Spinal cord (tissue), 10 donors: ENCODE data around the gene HGFAC. TPM values are rescaled to one million over a fixed set of nuclear protein-coding genes. Genes with fewer than 3 reads are reported as not detected.

Experiments used
- DNase-seq, 6 donors: peaks; one replicate each; pipeline versions ENCODE4 v3.0.0 to v3.0.0-alpha.2; 2013 to 2015; ENCODE audit warnings: low spot score in 6 of 6, low read depth in 4 of 6
- H3K27ac ChIP-seq: one replicate; pipeline ENCODE4 v1.5.1; 2013; ENCODE audit warnings: low read depth, low read length, control low read depth
- H3K27me3 ChIP-seq: one replicate; pipeline ENCODE4 v1.6.1; 2013; ENCODE audit warnings: low read length; ENCODE audit not compliant: control insufficient read depth, insufficient read depth
- H3K36me3 ChIP-seq: one replicate; pipeline ENCODE4 v1.6.1; 2013; ENCODE audit warnings: low read length; ENCODE audit not compliant: control insufficient read depth, insufficient read depth
- H3K4me1 ChIP-seq: one replicate; pipeline ENCODE4 v1.6.1; 2013; ENCODE audit warnings: low read length; ENCODE audit not compliant: control insufficient read depth, insufficient read depth
- H3K4me3 ChIP-seq: one replicate; pipeline ENCODE4 v1.5.1; 2013; ENCODE audit warnings: low read depth, low read length, control low read depth
- H3K9me3 ChIP-seq: one replicate; pipeline ENCODE4 v1.6.1; 2013; ENCODE audit warnings: low read length; ENCODE audit not compliant: control insufficient read depth, insufficient read depth
- WGBS: methylation state at CpG from one replicate; pipeline ENCODE4 v1.1.5; 2013; ENCODE audit warnings: missing lambda C conversion rate; ENCODE audit not compliant: insufficient coverage; 5-methylcytosine and 5-hydroxymethylcytosine counted together
- polyA plus RNA-seq, 2 donors: library from polyadenylated mRNA; unstranded; fragments of 120-200 nt; gene quantifications; one replicate each; pipeline ENCODE4 v1.2.1, GENCODE V29; 2013; ENCODE audit not compliant: insufficient read length in 2 of 2
- total RNA-seq, 2 donors: library from RNA; depleted of rRNA in 1 of 2; stranded (reverse); fragments of 120-200 nt in 1 of 2; fragments of >200 nt in 1 of 2; gene quantifications; one replicate each; pipeline versions ENCODE4 v1.2.3 to v1.2.4, GENCODE V29; 2013 to 2014
- donor health status: healthy.

HGFAC gene
- total and polyA plus RNA-seq, 4 donors, result 0.40 to 6.1 (median 3.5) TPM

DNA sequence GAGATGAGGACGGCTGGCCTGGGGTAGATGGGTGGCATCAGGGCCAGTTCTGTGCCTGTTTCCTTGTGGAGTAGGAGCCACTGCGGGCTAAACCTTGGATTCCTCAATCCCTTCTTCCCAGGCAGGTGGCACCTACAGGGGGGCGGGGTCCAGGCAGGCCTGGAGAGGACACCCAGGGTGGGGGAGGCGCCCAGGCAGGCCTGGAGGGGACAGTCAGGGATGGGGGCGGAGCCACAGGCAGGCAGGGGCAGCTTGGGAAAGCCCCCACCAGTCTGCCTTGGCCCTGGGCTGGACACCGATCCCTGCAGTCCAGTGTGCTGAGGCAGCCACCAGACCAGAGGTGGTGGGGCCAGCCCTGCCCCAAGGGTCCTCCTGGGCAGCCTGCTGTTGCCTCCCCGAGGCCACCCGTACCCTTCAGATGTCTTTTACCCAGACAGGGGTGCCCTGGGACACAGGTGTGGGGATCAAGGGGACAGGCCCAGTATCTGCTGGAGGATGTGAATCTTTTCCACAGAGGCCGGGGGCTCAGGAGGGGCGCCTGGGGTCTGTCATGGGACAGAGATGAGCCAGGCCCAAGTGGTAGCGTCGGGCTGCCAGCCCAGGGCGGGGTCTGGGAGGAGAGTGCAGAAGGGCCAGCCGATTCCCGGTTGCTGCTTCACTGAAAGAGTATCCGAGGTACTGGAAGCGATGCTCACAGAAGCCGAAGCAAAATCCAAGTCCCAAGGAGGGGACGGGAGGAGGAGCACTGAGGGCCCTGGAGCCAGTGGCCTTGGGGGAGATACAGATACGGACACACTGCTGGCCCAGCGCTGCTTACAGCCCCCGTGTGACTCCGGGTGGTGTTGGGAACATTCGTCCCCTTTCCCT lies 56.0 kb downstream of the HGFAC start:
- no peak overlapping the region for H3K27ac ChIP-seq
- 76% methylated on average over 22 of the region's 24 CpGs for WGBS
- no peak for DNase-seq

GRCh38 chr4:3498407-3498806 lies 56.6 kb downstream of the HGFAC start:
- peaks cover 4% of the 10 kb centered on the region for H3K27me3 ChIP-seq
- no peak overlapping the region for H3K27ac ChIP-seq
- 69% methylated on average over 9 of the region's 11 CpGs for WGBS
- H3K9me3 ChIP-seq, result no peaks in the 10 kb centered on the region
- H3K4me1 ChIP-seq, result peaks cover 24% of the 10 kb centered on the region
- H3K4me3 ChIP-seq, result no peak overlapping the region
- DNase-seq, result no peak
- peaks cover 81% of the 10 kb centered on the region for H3K36me3 ChIP-seq

More for the DNA sequence above, 56.0 kb downstream of the HGFAC start:
- no peak overlapping the region for H3K4me3 ChIP-seq
- peaks cover 29% of the 10 kb centered on the region for H3K4me1 ChIP-seq
- peaks cover 7% of the 10 kb centered on the region for H3K27me3 ChIP-seq
- peaks cover 81% of the 10 kb centered on the region for H3K36me3 ChIP-seq
- no peaks in the 10 kb centered on the region for H3K9me3 ChIP-seq

Other genes starting within 250 kb of the HGFAC start
- gene MSANTD1, start 192.8 kb upstream of the HGFAC start, total RNA-seq, result 1 to 10 TPM; 1.4 to 2.3 TPM
- gene MSANTD1, start 192.8 kb upstream of the HGFAC start, polyA plus RNA-seq, result 1 to 10 TPM; 4.2 to 5.7 TPM
- 10 to 100 TPM; 30.8 to 44.6 TPM for gene RGS12, start 148.9 kb upstream of the HGFAC start, total RNA-seq
- gene RGS12, start 148.9 kb upstream of the HGFAC start, polyA plus RNA-seq, result 10 to 100 TPM; 77.3 to 96.3 TPM
- gene DOK7, start 21.3 kb downstream of the HGFAC start, total RNA-seq, result 1 to 10 TPM in 1 of 2 donors, under 1 TPM in 1; 0.40 to 2.6 TPM
- gene DOK7, start 21.3 kb downstream of the HGFAC start, polyA plus RNA-seq, result 1 to 10 TPM; 1.1 to 2.2 TPM
- 100 to 1,000 TPM in 1 of 2 donors, 10 to 100 TPM in 1; 47.1 to 201 TPM for gene LRPAP1, start 90.5 kb downstream of the HGFAC start, total RNA-seq
- 100 to 1,000 TPM; 138 to 140 TPM for gene LRPAP1, start 90.5 kb downstream of the HGFAC start, polyA plus RNA-seq